Measurements from ENCODE around the gene TXNRD2.

Gene TXNRD2

DNA sequence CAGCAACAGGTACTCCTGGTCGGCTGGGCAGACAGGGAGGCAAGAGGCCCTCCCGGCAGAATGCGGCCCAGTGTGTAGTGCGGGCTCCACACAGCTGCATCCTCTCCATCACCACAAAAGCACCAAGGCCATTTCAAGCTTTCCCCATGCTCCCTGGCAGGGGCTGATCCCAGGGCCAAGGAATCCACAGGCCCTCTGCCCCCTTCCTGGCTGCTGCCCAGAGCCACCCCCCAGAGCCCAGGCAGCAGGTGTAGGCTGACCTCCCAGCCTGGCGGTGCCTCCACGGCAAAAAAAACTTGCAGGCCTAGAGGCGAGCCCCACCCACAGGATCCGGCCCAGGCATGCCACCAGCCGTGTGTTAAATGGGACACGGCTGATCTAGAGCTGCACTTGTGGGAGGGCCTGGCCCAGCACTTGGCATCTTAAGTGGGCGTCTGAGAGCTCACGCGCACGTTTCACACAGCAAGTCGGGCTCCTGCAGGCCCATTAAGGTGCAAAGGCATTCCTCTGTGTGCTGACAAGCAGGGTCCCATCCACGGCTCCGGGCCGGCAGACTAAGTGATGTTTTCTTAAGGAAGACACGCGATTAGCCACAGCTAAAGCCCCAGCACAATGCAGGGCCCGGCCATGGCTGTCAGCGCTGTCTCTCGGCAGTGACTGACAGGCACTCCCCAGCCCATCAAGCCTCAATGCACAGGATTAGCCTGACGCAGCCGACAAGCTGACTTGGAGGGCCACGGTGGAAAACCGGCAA is 67.1 kb downstream of the TXNRD2 start:
- DNase-seq (ENCODE audit: insufficient read length, low spot score), result no peak
- no peak for FAIRE-seq
- TF ChIP-seq, protein P1, sequence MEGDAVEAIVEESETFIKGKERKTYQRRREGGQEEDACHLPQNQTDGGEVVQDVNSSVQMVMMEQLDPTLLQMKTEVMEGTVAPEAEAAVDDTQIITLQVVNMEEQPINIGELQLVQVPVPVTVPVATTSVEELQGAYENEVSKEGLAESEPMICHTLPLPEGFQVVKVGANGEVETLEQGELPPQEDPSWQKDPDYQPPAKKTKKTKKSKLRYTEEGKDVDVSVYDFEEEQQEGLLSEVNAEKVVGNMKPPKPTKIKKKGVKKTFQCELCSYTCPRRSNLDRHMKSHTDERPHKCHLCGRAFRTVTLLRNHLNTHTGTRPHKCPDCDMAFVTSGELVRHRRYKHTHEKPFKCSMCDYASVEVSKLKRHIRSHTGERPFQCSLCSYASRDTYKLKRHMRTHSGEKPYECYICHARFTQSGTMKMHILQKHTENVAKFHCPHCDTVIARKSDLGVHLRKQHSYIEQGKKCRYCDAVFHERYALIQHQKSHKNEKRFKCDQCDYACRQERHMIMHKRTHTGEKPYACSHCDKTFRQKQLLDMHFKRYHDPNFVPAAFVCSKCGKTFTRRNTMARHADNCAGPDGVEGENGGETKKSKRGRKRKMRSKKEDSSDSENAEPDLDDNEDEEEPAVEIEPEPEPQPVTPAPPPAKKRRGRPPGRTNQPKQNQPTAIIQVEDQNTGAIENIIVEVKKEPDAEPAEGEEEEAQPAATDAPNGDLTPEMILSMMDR (IDR thresholded peaks at IDR 0.05; ENCODE audit: insufficient read depth, missing control alignments), result no peak

DNA sequence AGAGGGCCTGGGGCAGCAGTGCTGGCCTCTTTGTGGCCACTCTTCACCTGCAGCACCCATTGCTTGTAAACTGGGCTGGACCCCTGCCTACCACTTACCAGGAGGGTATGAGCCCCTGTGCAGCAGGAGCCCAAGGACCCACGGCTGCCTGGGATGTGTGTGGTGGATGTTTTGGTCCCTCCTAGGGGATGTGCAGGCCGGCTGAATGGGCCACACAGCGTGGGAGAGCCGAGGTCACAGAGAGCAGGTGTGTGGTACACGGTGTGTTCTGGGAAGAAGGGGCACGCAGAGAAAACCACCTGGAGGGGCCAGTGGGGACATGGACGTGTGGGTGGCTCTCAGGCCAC is 67.7 kb downstream of the TXNRD2 start:
- TF ChIP-seq, protein P1 (IDR thresholded peaks at IDR 0.05; ENCODE audit: insufficient read depth, missing control alignments), result no peak
- no peak for FAIRE-seq
- no peak for DNase-seq (ENCODE audit: insufficient read length, low spot score)

DNA sequence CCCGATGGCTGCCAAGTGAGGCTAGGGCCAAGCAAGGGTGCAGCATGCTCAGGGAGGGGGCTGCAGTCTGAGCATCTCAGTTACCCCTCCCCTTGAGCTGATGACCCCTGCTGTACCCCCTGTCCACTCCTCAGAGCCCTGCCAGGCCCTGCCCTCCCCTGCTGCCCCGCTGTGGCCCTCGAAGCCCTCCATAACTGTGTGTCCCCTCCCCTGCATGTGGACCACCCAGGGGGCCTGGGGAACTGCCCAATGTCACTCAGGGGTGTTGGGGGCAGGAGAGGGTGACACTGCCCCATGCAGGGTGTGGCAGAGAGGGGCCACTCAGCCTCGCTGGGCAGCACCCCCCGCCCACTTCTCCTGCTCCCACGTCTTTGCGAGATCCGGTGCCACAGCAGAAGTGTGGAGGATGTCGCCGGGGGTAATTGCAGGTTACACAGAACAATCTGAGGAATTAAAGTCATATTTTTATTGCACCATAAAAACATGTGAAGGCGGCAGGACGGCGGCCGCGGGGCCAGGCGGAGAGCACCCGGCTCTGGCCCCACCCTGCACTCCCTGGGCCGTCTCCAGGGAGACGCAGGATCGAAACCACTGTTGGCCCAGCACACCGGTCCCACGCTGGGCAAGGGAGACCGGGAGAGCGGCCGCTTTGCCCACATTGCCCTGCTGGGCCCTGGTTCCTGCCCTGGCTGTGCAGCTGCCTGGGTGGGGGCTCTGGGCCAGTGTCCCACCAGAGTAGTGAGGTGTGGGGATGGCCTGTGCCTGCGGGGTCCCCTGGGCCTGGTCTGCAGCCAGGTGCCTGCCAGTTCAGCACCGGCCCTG is 68.3 kb downstream of the TXNRD2 start:
- DNase-seq (ENCODE audit: insufficient read length, low spot score) (no peak), FAIRE-seq (no peak)
- TF ChIP-seq, protein P1 (IDR thresholded peaks at IDR 0.05; ENCODE audit: insufficient read depth, missing control alignments), result no peak

DNA sequence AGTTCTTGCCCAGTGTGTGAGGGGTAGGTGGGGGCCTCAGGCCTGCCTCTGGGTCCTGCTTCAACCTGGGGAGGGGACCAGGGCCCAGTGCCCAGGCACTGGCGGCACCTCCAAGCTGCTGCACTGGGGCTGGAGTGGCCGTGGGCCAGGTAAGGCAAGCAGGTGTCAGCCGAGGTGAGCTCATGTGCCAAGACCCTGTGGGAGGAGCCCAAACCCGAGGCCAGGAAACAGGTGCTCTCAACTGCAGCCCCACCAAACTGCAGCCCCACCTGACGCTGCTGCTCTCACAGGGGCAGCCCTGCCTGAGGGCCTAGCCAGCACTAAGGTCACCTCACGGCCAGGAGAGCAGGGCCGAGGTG is 68.9 kb downstream of the TXNRD2 start:
- DNase-seq (ENCODE audit: insufficient read length, low spot score) (no peak), FAIRE-seq (no peak)
- TF ChIP-seq, protein P1 (IDR thresholded peaks at IDR 0.05; ENCODE audit: insufficient read depth, missing control alignments), result no peak

DNA sequence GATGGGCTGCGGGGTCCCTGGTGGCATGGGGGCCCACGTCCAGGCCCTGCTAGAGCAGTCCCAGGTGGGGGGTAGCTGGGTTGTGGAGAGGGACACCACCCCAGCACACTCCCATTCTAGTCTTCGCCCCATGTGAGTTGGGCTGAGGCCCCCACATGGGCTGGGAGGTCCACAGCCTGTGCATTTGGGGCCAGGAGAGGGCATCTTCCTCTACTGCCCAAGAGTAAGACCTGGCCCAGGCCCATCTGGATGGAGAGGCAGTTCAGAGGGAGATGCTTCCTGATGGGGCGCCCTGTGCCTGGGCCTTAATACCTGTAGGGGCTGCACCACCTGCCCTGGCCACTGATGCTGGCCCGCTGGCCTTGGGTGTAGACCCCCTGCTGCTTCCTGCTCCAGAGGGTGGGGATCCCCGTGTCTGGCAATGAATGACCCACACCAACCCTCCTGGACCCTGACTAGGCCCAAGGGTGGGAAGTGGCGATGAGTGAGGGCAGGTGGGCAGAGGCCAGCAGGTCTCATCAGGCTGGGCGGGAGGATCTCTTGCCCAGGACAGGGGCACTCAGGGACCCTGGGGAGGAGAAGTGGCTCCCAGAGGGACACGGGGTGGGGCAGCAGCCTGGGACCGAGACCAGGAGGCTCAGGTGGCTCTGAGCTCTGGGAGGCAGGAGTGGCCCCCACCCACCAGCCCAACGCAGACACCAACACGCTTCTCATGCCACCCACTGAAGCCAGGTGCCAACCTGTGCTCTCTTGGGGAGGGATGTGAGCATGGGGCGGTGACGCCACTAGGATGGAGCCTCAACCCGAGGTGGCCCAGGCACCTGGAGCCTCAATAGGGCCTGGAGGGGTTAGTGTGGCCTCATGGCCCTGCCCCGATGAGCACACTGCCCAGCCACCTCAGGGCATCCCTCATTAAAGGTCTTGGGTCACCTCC is 69.5 kb downstream of the TXNRD2 start:
- DNase-seq (ENCODE audit: insufficient read length, low spot score), result no peak
- TF ChIP-seq, protein P1 (IDR thresholded peaks at IDR 0.05; ENCODE audit: insufficient read depth, missing control alignments), result no peak
- no peak for FAIRE-seq

DNA sequence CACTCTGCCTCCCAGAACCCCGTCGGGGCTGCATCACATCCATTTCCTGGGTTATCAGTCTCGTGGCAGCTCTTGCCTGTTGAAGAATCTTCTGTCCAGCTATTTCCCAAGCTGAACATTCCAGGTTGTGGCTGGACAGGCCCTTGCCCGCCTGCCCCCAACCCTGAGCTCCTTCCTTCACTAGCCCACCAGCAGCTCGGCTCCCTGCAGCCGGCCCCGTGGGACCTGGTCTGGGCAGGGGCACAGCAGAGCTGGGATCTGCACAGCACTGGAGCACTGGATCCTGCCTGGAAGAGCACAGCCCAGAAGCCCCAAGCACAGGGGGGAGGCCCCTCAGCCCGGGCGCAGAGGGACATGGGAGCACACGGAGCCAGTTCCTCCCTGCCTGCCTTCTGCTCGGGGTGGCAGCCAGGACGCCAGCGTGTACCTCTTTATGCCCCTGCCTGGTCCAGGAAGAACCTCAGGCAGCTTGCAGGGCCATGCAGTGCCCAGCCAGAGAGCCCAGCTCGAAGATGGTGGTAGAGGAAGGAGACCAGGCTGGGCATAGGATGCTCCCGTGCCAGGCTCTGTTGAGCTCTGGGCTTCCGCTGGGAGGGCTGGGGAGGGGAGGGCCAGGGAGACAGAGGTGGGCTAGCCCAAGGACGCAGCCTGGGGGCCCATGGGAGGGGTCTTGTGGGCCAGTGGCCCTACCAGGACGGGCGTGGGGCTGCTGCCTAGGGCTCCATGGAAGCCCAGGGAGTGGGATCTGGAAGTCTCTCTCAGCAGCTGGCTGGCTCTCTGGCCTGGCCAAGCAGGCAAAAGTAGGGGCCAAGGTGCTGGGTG is 70.4 kb downstream of the TXNRD2 start:
- DNase-seq (ENCODE audit: insufficient read length, low spot score), result no peak
- no peak for FAIRE-seq
- TF ChIP-seq, protein P1 (IDR thresholded peaks at IDR 0.05; ENCODE audit: insufficient read depth, missing control alignments), result no peak
